ENCODE results near the gene ADAMTS4. TPM values are rescaled to one million over a fixed set of nuclear protein-coding genes. Genes with fewer than 3 reads are reported as not detected.

The ADAMTS4 gene
- total RNA-seq, 6 experiments from 2014 or later: 3.4 to 8.3 (median 6.5) TPM

DNA sequence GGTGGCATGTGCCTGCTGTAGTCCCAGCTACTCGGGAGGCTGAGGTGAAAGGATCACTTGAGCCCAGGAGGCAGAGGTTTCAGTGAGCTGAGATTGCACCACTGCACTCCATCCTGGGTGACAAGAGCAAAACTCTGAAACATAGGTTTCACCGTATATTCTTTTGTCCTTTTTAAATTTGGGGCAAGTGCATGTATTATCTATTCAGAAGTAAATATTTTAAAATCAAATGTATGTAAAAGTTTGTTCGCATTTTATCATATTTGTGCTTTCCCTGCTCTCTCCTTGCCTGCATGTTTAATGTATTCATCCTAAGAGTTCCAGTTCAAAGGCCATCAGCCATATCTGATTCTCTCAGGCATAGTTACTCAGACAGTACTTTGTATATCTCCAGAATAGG is 53.0 kb downstream of the ADAMTS4 start:
- no peak overlapping the region for H3K27ac Mint-ChIP-seq
- H3K27me3 Mint-ChIP-seq (ENCODE audit: insufficient read depth): no peaks in the 10 kb centered on the region
- H3K4me3 Mint-ChIP-seq: no peak overlapping the region
- no peak for TF ChIP-seq CTCF (IDR thresholded peaks at IDR 0.05)
- no peaks in the 10 kb centered on the region for H3K36me3 Mint-ChIP-seq (ENCODE audit: low read depth)
- H3K4me1 Mint-ChIP-seq (ENCODE audit: low read depth): no peaks in the 10 kb centered on the region
- no peak for DNase-seq
- H3K9me3 Mint-ChIP-seq: no peaks in the 10 kb centered on the region

GRCh38 chr1:161140755-161141400 is 58.0 kb downstream of the ADAMTS4 start:
- Mint-ChIP-seq H3K4me1 (ENCODE audit: low read depth) (peaks cover 10% of the 10 kb centered on the region; the same call in 1 of the 2 replicates), H3K36me3 (ENCODE audit: low read depth) (no peaks in the 10 kb centered on the region), H3K4me3 (no peak overlapping the region), H3K9me3 (no peaks in the 10 kb centered on the region), H3K27me3 (ENCODE audit: insufficient read depth) (no peaks in the 10 kb centered on the region), H3K27ac (no peak overlapping the region)
- no peak for DNase-seq
- no peak for TF ChIP-seq CTCF (IDR thresholded peaks at IDR 0.05)

DNA sequence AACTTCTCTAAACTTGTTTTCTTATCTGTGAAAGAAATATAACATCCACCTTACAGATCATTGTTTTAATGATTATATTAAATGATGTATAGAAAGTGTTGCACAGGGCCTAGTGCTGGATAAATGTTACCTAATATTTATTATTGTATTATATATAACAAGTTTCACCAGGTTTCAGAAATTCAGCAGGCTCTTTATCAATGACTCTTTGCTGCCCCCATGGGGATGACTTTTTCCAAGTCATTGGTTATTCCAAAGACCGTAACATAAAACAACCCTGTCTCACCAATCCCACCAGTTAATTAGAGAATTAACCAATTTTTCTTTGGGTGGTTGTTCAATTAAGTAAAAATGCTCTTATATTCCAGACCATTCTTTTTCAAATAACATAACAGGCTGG is 59.1 kb downstream of the ADAMTS4 start:
- Mint-ChIP-seq H3K4me1 (ENCODE audit: low read depth) (peaks cover 10% of the 10 kb centered on the region; the same call in 1 of the 2 replicates), H3K27ac (no peak overlapping the region), H3K4me3 (no peak overlapping the region), H3K36me3 (ENCODE audit: low read depth) (0 out of 2 replicates have a peak, but pooled peaks cover 4% of the 10 kb centered on the region), H3K27me3 (ENCODE audit: insufficient read depth) (no peaks in the 10 kb centered on the region), H3K9me3 (no peaks in the 10 kb centered on the region)
- peak; percentile 78 for TF ChIP-seq CTCF (IDR thresholded peaks at IDR 0.05)
- peak; percentile 50 for DNase-seq

GRCh38 chr1:161138431-161138830 is 60.4 kb downstream of the ADAMTS4 start:
- Mint-ChIP-seq H3K9me3 (no peaks in the 10 kb centered on the region), H3K27ac (peak overlapping the region; percentile 14; the same call in 1 of the 2 replicates), H3K36me3 (ENCODE audit: low read depth) (0 out of 2 replicates have a peak, but pooled peaks cover 4% of the 10 kb centered on the region), H3K4me3 (no peak overlapping the region), H3K4me1 (ENCODE audit: low read depth) (peaks cover 10% of the 10 kb centered on the region; the same call in 1 of the 2 replicates), H3K27me3 (ENCODE audit: insufficient read depth) (no peaks in the 10 kb centered on the region)
- no peak for TF ChIP-seq CTCF (IDR thresholded peaks at IDR 0.05)
- no peak for DNase-seq

GRCh38 chr1:161137881-161138280 is 61.0 kb downstream of the ADAMTS4 start:
- TF ChIP-seq CTCF (IDR thresholded peaks at IDR 0.05): no peak
- Mint-ChIP-seq H3K27ac (0 out of 2 replicates have a peak overlapping the region, but pooled peaks have one; percentile 7), H3K4me1 (ENCODE audit: low read depth) (peaks cover 10% of the 10 kb centered on the region; the same call in 1 of the 2 replicates), H3K27me3 (ENCODE audit: insufficient read depth) (no peaks in the 10 kb centered on the region), H3K36me3 (ENCODE audit: low read depth) (0 out of 2 replicates have a peak, but pooled peaks cover 4% of the 10 kb centered on the region), H3K9me3 (no peaks in the 10 kb centered on the region), H3K4me3 (no peak overlapping the region)
- no peak for DNase-seq

Small RNAs within 50 kb of the gene (microRNA-seq; reads per million reads assigned to microRNA genes)
- not detected for gene MIR5187

Other genes with a start within 250 kb of the ADAMTS4 start
- gene ITLN2, start 244.2 kb downstream of the ADAMTS4 start, total RNA-seq (2021; fragmentation: NEBNext Ultra II Directional; extraction: Animal tissue kit (Norgen Biotek cat#: 25700)): not detected
- gene F11R, start 177.9 kb downstream of the ADAMTS4 start, total RNA-seq (2021; fragmentation: NEBNext Ultra II Directional; extraction: Animal tissue kit (Norgen Biotek cat#: 25700)): under 1 TPM in 4 of 6 experiments, not detected in 2; 0.05 to 0.38 (median 0.14) TPM
- gene TSTD1, start 160.1 kb downstream of the ADAMTS4 start, total RNA-seq (2021; fragmentation: NEBNext Ultra II Directional; extraction: Animal tissue kit (Norgen Biotek cat#: 25700)): not detected
- gene USF1, start 153.1 kb downstream of the ADAMTS4 start, total RNA-seq (2021; fragmentation: NEBNext Ultra II Directional; extraction: Animal tissue kit (Norgen Biotek cat#: 25700)): 10 to 100 TPM; 31.2 to 38.0 (median 33.4) TPM
- not detected for gene ARHGAP30, start 129.2 kb downstream of the ADAMTS4 start, total RNA-seq (2021; fragmentation: NEBNext Ultra II Directional; extraction: Animal tissue kit (Norgen Biotek cat#: 25700))
- under 1 TPM in 2 of 6 experiments, not detected in 4; 0.09 to 0.14 TPM for gene NECTIN4, start 109.5 kb downstream of the ADAMTS4 start, total RNA-seq (2021; fragmentation: NEBNext Ultra II Directional; extraction: Animal tissue kit (Norgen Biotek cat#: 25700))
- gene KLHDC9, start 100.7 kb downstream of the ADAMTS4 start, total RNA-seq (2021; fragmentation: NEBNext Ultra II Directional; extraction: Animal tissue kit (Norgen Biotek cat#: 25700)): 1 to 10 TPM; 1.3 to 2.7 (median 2.1) TPM
- gene PFDN2, start 81.0 kb downstream of the ADAMTS4 start, total RNA-seq (2021; fragmentation: NEBNext Ultra II Directional; extraction: Animal tissue kit (Norgen Biotek cat#: 25700)): 100 to 1,000 TPM in 2 of 6 experiments, 10 to 100 TPM in 4; 77.4 to 114 (median 92.8) TPM
- gene NIT1, start 80.9 kb downstream of the ADAMTS4 start, total RNA-seq (2021; fragmentation: NEBNext Ultra II Directional; extraction: Animal tissue kit (Norgen Biotek cat#: 25700)): 10 to 100 TPM; 26.2 to 35.1 (median 32.5) TPM
- gene DEDD, start 66.4 kb downstream of the ADAMTS4 start, total RNA-seq (2021; fragmentation: NEBNext Ultra II Directional; extraction: Animal tissue kit (Norgen Biotek cat#: 25700)): 10 to 100 TPM; 29.8 to 39.2 (median 36.0) TPM
- 10 to 100 TPM; 83.8 to 92.6 (median 85.1) TPM for gene UFC1, start 45.1 kb downstream of the ADAMTS4 start, total RNA-seq (2021; fragmentation: NEBNext Ultra II Directional; extraction: Animal tissue kit (Norgen Biotek cat#: 25700))
- gene USP21, start 39.6 kb downstream of the ADAMTS4 start, total RNA-seq (2021; fragmentation: NEBNext Ultra II Directional; extraction: Animal tissue kit (Norgen Biotek cat#: 25700)): 10 to 100 TPM; 16.6 to 18.9 (median 17.2) TPM
- 10 to 100 TPM; 11.8 to 15.2 (median 13.5) TPM for gene PPOX, start 32.6 kb downstream of the ADAMTS4 start, total RNA-seq (2021; fragmentation: NEBNext Ultra II Directional; extraction: Animal tissue kit (Norgen Biotek cat#: 25700))
- gene B4GALT3, start 21.5 kb downstream of the ADAMTS4 start, total RNA-seq (2021; fragmentation: NEBNext Ultra II Directional; extraction: Animal tissue kit (Norgen Biotek cat#: 25700)): 10 to 100 TPM; 31.0 to 38.2 (median 35.4) TPM
- gene NDUFS2, start 3.3 kb upstream of the ADAMTS4 start, total RNA-seq (2021; fragmentation: NEBNext Ultra II Directional; extraction: Animal tissue kit (Norgen Biotek cat#: 25700)): 10 to 100 TPM; 81.5 to 90.8 (median 85.8) TPM
- gene FCER1G, start 16.2 kb upstream of the ADAMTS4 start, total RNA-seq (2021; fragmentation: NEBNext Ultra II Directional; extraction: Animal tissue kit (Norgen Biotek cat#: 25700)): 1 to 10 TPM in 1 of 6 experiments, under 1 TPM in 4, not detected in 1; 0.33 to 1.0 (median 0.53) TPM
- not detected for gene APOA2, start 24.6 kb upstream of the ADAMTS4 start, total RNA-seq (2021; fragmentation: NEBNext Ultra II Directional; extraction: Animal tissue kit (Norgen Biotek cat#: 25700))
- gene TOMM40L, start 27.0 kb upstream of the ADAMTS4 start, total RNA-seq (2021; fragmentation: NEBNext Ultra II Directional; extraction: Animal tissue kit (Norgen Biotek cat#: 25700)): 10 to 100 TPM in 5 of 6 experiments, 1 to 10 TPM in 1; 9.8 to 13.6 (median 10.6) TPM
- gene NR1I3, start 39.1 kb upstream of the ADAMTS4 start, total RNA-seq (2021; fragmentation: NEBNext Ultra II Directional; extraction: Animal tissue kit (Norgen Biotek cat#: 25700)): not detected
- not detected for gene PCP4L1, start 59.7 kb upstream of the ADAMTS4 start, total RNA-seq (2021; fragmentation: NEBNext Ultra II Directional; extraction: Animal tissue kit (Norgen Biotek cat#: 25700))
- 1 to 10 TPM in 1 of 6 experiments, under 1 TPM in 5; 0.28 to 1.1 (median 0.64) TPM for gene MPZ, start 110.9 kb upstream of the ADAMTS4 start, total RNA-seq (2021; fragmentation: NEBNext Ultra II Directional; extraction: Animal tissue kit (Norgen Biotek cat#: 25700))
- 100 to 1,000 TPM; 237 to 285 (median 247) TPM for gene SDHC, start 115.3 kb upstream of the ADAMTS4 start, total RNA-seq (2021; fragmentation: NEBNext Ultra II Directional; extraction: Animal tissue kit (Norgen Biotek cat#: 25700))
- not detected for gene CFAP126, start 168.8 kb upstream of the ADAMTS4 start, total RNA-seq (2021; fragmentation: NEBNext Ultra II Directional; extraction: Animal tissue kit (Norgen Biotek cat#: 25700))

Measured in HFFc6 (cell line).